ENCODE data around the gene RNF208. TPM values are rescaled to one million over a fixed set of nuclear protein-coding genes. Genes with fewer than 3 reads are reported as not detected.
"Not testable (repeated sequence)": the region's sequence is repeated elsewhere in the genome, so short reads cannot be mapped to it uniquely, and the experiment has no call there.

The RNF208 gene
- polyA plus RNA-seq, 5 donors = 3.2 to 10.8 (median 6.3) TPM

DNA sequence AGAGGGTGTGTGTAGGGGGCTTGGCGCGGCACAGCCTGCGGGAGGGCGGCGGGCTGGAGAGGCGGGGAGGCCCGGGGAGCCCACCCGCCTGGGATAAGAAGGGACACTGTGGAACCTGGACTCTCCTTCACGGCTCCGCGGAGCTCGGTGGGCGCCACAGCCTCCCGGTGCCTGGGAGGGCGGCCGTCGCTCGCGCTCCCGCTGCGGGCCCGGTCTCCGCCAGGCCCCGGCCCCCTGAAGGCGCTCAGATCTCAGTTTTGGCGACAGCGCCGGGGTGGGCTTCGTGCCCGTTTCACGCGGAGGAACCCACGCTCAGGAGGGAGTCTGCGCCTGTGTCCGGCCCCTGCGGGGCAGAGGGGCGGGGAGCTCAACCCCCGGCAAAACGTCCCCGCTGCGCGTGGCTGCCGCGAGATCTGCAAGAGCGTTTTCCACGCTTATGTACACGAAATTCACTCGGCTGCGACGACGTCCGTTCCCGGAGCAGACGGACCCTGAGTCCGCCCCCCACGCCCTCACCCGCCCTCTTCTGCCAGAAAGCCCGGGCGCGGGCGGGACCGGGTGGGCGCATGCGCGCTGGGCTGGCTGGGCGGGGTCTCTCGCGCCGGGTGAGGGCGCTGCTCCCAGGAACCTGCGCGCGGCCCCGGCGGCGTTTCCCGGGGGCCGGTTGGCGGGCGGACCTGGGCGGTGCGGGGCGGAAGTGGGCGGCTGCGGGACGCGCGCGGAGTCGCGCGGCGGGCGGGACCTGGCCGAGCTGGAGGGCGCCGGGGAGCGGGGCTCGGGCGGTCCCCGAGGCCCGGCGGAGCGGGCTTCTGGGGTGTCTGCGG lies 32.8 kb upstream of the RNF208 start, which contains the start of gene NELFB:
Gene NELFB, plus strand, starts transcription at position 704 of the 824 bp plus-strand sequence.
- peak; percentile 92 to 93 for DNase-seq

DNA sequence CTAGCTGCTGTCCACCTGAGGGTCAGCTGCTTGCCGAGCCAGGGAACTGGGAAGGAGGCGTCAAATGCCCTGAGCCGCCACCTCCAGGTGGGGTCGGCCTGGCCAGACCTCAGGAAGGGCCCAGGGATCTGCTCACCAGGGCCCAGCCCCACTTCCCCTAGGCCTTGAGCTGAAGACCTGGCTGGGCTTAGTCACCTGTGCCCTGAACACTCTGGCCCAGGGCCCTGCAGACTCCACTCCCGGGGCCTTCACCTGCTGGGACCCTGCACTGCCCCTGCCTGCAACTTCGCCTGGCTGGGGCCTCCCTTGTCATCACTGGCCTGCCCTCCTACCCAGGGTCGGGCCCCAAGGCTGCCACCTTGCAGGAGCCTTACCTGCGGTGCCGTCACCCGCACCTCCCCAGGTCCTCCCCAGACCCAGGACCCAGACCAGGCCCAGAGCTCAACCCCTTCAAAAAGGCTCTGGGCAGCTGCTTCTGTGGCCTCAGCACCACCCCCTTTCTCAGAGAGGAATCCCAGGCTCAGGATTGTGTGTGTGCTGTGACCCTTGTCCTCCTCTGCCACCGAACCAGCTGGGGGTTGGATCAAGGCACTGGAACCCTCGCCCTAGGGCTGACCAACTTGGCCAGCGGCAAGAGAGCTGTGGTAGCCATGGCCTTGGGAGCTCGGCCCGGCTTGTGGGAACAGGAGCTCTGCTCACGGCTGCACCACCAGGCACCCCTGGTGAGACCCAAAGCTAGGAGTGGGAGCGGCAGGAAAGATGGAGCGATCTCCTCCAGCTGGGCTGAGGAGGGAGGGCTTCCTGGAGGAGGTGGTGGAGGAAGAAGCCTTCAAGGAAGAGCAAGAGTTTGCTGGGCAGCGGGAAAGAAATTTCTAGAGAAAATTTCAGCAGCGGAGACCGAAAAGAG lies 31.9 kb upstream of the RNF208 start:
- no peak for DNase-seq

GRCh38 chr9:137252555-137253506 lies 30.8 kb upstream of the RNF208 start:
- DNase-seq = no peak

- no peak for DNase-seq
Observed at GRCh38 chr9:137251490-137252268, 29.6 kb upstream of the RNF208 start.

DNA sequence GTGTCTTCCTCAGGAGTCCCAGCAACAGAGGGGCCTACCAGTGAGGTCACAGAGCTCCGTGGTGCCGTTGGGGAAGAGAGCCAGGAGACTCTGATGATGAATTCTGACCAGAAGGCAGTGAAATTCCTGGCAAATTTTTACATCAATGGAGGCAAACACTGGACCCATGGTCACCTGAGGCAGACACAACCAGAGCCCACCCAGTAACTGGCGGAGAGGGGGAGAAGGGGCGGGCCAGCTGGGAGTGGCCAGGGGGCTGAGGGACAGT lies 29.1 kb upstream of the RNF208 start, which contains the start of gene STPG3:
Gene STPG3, plus strand, starts transcription at position 93 of the 268 bp plus-strand sequence. Its CDS starts 1 bp downstream, at position 94.
- no peak for DNase-seq

GRCh38 chr9:137250329-137251193 lies 28.5 kb upstream of the RNF208 start:
- DNase-seq = no peak

DNA sequence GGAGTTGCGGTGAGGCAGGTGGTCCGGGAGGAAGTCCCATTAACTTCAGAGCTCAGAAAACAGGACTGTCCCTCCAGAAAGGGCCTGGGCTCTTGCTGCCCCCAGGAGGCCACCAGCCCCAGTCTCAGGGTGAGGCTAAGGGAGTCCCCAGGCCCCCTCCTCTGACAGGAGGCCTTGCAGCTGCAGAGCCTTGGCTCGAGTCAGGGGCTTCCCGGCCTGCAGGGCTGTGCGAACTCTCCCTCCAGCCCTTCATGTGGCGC lies 25.8 kb upstream of the RNF208 start:
- no peak for DNase-seq

DNA sequence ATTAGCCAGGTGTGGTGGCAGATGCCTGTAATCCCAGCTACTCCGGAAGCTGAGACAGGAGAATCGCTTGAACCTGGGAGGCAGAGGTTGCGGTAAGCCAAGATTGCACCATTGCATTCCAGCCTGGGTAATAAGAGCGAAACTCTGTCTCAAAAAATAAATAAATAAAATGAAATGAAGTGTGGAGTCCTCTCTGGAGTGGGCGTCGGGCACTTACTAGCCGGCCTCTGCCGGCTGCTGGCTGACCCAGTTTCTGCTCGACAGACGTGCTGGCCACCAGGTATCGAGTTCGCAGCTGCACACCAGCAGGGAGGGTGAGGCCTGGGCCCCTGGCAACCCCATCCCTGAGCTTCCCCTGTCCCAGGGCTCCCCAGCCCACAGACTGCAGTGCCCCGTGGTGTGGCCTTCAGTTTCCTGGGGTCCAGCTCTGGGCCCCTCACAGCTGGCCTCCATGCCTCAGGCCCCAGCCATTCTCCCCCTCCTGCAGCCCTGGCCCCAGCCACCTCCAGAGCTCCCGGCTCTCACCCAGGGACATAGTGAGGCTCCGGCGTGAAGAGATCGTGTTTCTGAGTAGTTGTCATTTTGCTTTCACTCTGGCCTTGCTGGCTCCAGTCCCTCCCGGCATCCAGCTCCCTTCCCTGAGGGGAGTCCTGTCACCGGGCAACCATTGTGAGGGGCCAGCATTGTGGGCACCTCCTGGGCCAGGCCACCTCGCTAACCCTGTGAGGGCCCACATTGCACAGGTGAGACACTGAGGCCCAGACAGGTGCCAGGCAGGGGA lies 25.3 kb upstream of the RNF208 start:
- DNase-seq = no peak

DNA sequence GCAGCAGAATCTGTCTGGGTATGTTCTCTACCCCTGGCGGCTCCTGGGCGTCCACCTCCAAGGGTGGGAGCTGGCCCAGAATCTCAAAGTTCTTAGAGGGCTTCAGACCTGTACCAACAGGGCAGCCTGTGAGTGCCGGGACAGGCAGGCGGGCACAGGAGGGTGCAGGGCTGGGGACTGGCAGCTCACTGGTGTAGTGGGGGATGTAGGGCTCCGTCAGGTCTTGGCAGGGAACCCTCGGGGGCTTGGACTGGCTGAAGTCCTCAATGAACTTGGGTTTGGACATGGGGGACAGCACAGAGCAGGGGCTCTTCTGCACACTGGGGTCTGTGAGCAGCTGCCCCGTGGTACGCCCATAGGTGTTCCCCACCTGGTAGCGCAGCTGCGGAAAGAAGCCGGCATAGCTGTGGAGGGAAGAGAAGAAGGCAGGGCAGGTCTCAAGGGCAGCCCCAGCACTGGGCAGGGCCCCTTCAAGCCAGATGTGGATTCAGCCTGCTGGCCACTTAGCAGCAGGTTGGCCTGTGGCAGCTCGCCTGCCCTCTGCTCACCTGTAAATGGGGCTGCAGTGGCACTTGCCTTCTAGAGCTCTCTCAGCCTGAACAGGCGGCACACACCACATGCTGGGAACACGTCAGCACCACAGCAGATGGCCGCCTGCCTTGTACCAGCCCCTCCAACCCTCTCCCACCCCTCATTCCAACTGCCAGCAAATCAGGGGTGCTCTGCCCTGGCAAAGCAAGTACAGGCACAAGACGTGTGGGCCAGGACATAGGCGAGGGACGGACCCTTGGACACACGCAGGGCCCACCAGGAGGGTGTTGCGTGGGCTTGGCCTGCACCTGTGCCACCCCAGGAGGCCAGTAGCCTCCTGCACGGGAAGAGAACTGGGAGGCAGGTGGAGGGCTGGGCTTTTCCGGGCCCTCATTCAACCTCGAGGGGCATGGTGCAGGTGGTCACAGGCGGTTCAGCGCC lies 23.7 kb upstream of the RNF208 start:
- DNase-seq = no peak

GRCh38 chr9:137244486-137245449 lies 22.7 kb upstream of the RNF208 start:
- DNase-seq = no peak

- DNase-seq = no peak
Observed at GRCh38 chr9:137243626-137244485, 21.8 kb upstream of the RNF208 start.

GRCh38 chr9:137243266-137243625 lies 21.2 kb upstream of the RNF208 start:
- DNase-seq = not testable (repeated sequence)

DNA sequence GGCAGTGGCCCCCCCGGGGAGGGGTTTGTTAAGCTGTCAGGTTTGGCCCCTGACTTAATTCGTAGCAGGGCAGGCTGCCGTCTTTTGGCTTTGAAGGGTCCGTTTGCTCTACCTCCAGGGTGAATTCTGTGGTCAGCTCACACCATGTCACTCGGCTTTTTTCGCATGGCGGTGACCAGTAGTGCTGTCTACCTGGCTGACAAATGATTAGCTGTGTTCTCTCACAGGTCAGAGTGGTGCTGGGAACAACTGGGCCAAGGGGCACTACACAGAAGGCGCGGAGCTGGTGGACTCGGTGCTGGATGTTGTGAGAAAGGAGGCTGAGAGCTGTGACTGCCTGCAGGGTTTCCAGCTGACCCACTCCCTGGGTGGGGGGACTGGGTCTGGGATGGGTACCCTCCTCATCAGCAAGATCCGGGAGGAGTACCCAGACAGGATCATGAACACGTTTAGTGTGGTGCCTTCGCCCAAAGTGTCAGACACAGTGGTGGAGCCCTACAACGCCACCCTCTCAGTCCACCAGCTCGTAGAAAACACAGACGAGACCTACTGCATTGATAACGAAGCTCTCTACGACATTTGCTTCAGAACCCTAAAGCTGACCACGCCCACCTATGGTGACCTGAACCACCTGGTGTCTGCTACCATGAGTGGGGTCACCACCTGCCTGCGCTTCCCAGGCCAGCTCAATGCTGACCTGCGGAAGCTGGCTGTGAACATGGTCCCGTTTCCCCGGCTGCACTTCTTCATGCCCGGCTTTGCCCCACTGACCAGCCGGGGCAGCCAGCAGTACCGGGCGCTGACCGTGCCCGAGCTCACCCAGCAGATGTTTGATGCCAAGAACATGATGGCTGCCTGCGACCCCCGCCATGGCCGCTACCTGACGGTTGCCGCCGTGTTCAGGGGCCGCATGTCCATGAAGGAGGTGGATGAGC lies 20.5 kb upstream of the RNF208 start:
- no peak for DNase-seq

DNA sequence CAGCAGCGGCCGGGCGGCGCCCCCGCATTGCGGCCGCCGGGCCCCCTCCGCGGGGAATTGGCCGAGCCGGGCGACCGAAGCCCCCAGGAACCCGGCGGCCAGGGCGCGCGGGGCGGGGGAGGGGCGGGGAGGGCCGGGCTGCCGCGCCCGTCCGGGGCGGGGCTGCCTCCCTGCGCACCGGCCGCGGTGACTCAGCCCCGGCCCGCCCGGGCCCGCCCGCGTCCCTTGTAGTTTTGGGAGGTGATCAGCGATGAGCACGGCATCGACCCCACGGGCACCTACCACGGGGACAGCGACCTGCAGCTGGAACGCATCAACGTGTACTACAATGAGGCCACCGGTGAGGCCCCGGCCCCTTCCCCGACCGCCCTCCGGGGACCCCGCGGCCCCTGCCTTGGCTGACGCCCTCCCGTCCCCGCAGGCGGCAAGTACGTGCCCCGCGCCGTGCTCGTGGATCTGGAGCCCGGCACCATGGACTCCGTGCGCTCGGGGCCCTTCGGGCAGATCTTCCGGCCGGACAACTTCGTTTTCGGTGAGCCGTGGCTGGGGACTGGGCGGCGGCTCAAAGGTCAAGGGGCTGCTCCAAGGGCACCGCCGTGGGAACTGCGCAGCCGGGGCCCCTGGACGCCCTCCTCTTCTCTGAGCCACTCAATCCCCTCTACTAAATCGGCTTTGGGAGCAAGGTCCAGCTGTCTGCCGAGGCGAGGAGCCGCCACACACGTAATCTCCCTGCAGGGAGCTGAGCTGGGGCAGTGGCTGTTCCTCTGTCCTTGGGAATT lies 19.6 kb upstream of the RNF208 start:
- no peak for DNase-seq
